Glutamatergic neuron (in vitro differentiated cells): ENCODE data around the gene PGF. TPM values are rescaled to one million over a fixed set of nuclear protein-coding genes. Genes with fewer than 3 reads are reported as not detected.
"Not testable (repeated sequence)": the region's sequence is repeated elsewhere in the genome, so short reads cannot be mapped to it uniquely, and the experiment has no call there.

Source experiments
- DNase-seq: peaks from one replicate; pipeline ENCODE4 v3.0.0; 2022
- H3K27ac Mint-ChIP-seq: one replicate; pipeline ENCODE4 v1.8.0; 2020; ENCODE audit warnings: mild to moderate bottlenecking, mixed read lengths, inconsistent platforms; ENCODE audit not compliant: unreplicated experiment
- H3K27me3 Mint-ChIP-seq: one replicate; pipeline ENCODE4 v1.8.0; 2020; ENCODE audit warnings: mild to moderate bottlenecking, moderate library complexity, mixed read lengths, inconsistent platforms; ENCODE audit not compliant: unreplicated experiment
- H3K36me3 Mint-ChIP-seq: one replicate; pipeline ENCODE4 v1.8.0; 2020; ENCODE audit warnings: mild to moderate bottlenecking, mixed read lengths, inconsistent platforms; ENCODE audit not compliant: unreplicated experiment
- H3K4me1 Mint-ChIP-seq: one replicate; pipeline ENCODE4 v1.8.0; 2020; ENCODE audit warnings: mild to moderate bottlenecking, low read depth, mixed read lengths, inconsistent platforms; ENCODE audit not compliant: unreplicated experiment
- H3K4me3 Mint-ChIP-seq: one replicate; pipeline ENCODE4 v1.8.0; 2020; ENCODE audit warnings: mild to moderate bottlenecking, mixed read lengths, inconsistent platforms; ENCODE audit not compliant: unreplicated experiment
- H3K9me3 Mint-ChIP-seq: one replicate; pipeline ENCODE4 v1.8.0; 2020; ENCODE audit warnings: mild to moderate bottlenecking, moderate library complexity, mixed read lengths, inconsistent platforms; ENCODE audit not compliant: unreplicated experiment
- CTCF ChIP-seq: fragments of 200-600 bp; sonication (generic); IDR thresholded peaks from one replicate; pipeline ENCODE4 v1.5.0; 2021; ENCODE audit not compliant: partially characterized antibody, unreplicated experiment
- total RNA-seq: library from RNA; stranded (reverse); fragmentation: NEBNext Ultra II Directional; extraction: Animal tissue kit (Norgen Biotek cat#: 25700); gene quantifications from one replicate; pipeline ENCODE4 v1.2.1, GENCODE V29; 2021; ENCODE audit not compliant: unreplicated experiment

The PGF gene
- total RNA-seq, 1 donor from 2014 or later = 7.9 TPM

DNA sequence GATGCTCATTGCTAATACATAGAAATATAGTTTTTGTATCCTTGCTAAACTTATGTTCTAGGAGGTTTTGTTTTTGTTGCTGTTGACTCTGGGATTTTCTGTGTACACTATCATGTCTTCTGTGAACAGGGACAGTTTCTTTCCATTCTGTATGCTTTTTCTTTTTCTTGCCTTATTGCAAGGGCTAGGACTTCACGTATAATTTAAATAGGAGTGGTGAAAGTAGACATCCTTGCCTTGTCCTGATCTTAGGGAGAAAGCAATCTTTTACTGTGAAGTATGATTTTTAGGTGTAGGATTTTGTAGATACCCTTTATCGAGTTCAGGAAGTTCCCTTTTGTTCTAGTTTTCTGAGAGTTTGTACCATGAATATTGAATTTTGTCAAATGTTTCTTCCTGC, 45.9 kb upstream of the PGF start:
- Mint-ChIP-seq H3K4me1 (peaks cover 6% of the 10 kb centered on the region), H3K9me3 (peaks cover 2% of the 10 kb centered on the region), H3K36me3 (no peaks in the 10 kb centered on the region), H3K4me3 (no peak overlapping the region), H3K27ac (no peak overlapping the region), H3K27me3 (no peaks in the 10 kb centered on the region)
- DNase-seq = no peak
- no peak for TF ChIP-seq CTCF

DNA sequence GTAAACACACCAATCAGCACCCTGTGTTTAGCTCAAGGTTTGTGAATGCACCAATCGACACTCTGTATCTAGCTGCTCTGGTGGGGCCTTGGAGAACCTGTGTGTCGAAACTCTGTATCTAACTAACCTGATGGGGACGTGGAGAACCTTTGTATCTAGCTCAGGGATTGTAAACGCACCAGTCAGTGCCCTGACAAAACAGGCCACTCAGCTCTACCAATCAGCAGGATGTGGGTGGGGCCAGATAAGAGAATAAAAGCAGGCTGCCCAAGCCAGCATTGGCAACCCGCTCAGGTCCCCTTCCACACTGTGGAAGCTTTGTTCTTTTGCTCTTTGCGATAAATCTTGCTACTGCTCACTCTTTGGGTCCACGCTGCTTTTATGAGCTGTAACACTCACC, 40.4 kb upstream of the PGF start:
- H3K4me3 Mint-ChIP-seq, H3K36me3 Mint-ChIP-seq: not testable (repeated sequence)

DNA sequence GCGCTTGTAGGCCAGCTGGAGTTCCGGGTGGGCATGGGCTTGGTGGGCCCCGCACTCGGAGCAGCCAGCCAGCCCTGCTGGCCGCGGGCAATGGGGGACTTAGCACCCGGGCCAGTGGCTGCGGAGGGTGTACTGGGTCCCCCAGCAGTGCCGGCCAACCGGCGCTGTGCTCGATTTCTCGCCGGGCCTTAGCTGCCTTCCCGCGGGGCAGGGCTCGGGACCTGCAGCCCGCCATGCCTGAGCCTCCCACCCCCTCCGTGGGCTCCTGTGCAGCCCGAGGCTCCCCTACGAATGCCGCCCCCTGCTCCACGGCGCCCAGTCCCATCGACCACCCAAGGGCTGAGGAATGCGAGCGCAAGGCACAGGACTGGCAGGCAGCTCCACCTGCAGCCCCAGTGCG, 38.8 kb upstream of the PGF start:
- H3K4me1 Mint-ChIP-seq, H3K27ac Mint-ChIP-seq, H3K27me3 Mint-ChIP-seq, DNase-seq, H3K36me3 Mint-ChIP-seq, H3K4me3 Mint-ChIP-seq, H3K9me3 Mint-ChIP-seq: not testable (repeated sequence)

More for the DNA sequence above, 40.4 kb upstream of the PGF start:
- not testable (repeated sequence) for H3K27ac Mint-ChIP-seq, DNase-seq, H3K27me3 Mint-ChIP-seq, H3K4me1 Mint-ChIP-seq, H3K9me3 Mint-ChIP-seq

GRCh38 chr14:74988993-74989392, 33.6 kb upstream of the PGF start:
- peaks cover 2% of the 10 kb centered on the region for H3K9me3 Mint-ChIP-seq
- no peaks in the 10 kb centered on the region for H3K36me3 Mint-ChIP-seq
- TF ChIP-seq CTCF = no peak
- no peak overlapping the region for H3K27ac Mint-ChIP-seq
- no peak for DNase-seq
- H3K27me3 Mint-ChIP-seq = peaks cover 2% of the 10 kb centered on the region
- H3K4me1 Mint-ChIP-seq = no peaks in the 10 kb centered on the region
- H3K4me3 Mint-ChIP-seq = no peak overlapping the region

DNA sequence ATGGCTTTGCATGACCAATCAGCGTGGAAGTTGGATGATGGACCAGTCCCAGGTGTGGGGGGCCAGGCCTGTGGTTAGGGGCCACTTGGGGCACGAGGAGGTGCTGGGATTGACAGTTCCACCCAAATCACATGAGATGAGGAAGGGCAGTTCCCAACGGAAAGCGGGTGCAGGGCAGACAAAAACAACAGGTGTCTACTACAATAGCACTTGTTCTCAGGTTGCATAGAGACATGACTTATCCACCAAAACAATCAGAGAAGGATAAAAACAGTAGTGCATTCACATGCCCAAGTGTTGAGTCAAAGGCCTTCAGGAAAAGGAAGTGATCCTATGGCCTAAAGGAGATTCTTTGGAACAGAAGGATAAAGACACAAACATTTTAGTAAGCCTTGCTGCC, 32.7 kb upstream of the PGF start:
- no peaks in the 10 kb centered on the region for H3K36me3 Mint-ChIP-seq
- no peak for DNase-seq
- peaks cover 2% of the 10 kb centered on the region for H3K9me3 Mint-ChIP-seq
- no peaks in the 10 kb centered on the region for H3K4me1 Mint-ChIP-seq
- H3K4me3 Mint-ChIP-seq = no peak overlapping the region
- no peak overlapping the region for H3K27ac Mint-ChIP-seq
- no peak for TF ChIP-seq CTCF
- peaks cover 2% of the 10 kb centered on the region for H3K27me3 Mint-ChIP-seq

DNA sequence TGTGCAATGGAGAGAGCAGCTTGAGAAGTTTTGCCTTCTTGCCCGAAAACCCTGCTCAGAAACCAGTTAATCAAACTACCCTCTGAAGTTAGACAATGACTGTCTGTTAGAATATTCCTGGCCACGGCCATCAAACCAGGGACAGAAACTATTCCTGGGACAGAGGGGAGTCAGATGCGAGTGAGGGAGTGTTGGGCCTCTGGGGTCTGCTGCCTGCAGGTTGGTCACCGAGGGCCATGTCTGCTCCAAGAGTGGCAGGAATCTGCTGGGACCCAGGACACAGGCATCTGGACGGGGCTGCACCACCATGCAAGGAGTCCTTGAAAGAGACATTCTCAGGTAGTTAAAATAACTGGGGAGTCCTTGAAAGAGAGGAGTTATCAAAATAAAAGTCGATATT, 30.4 kb upstream of the PGF start:
- no peaks in the 10 kb centered on the region for H3K4me1 Mint-ChIP-seq
- peaks cover 2% of the 10 kb centered on the region for H3K9me3 Mint-ChIP-seq
- TF ChIP-seq CTCF = no peak
- no peaks in the 10 kb centered on the region for H3K36me3 Mint-ChIP-seq
- no peak overlapping the region for H3K4me3 Mint-ChIP-seq
- no peak overlapping the region for H3K27ac Mint-ChIP-seq
- H3K27me3 Mint-ChIP-seq = peaks cover 6% of the 10 kb centered on the region
- DNase-seq = no peak
